Measurements from ENCODE around the gene NKPD1. TPM values are rescaled to one million over a fixed set of nuclear protein-coding genes. Genes with fewer than 3 reads are reported as not detected.

The NKPD1 gene
- total RNA-seq, 1 donor from 2014 or later, result 0.67 TPM

GRCh38 chr19:45118106-45118505, 42.7 kb downstream of the NKPD1 start:
- Mint-ChIP-seq H3K4me3 (ENCODE audit: unreplicated experiment) (no peak overlapping the region), H3K36me3 (ENCODE audit: low read depth, unreplicated experiment) (peaks cover 10% of the 10 kb centered on the region), H3K9me3 (ENCODE audit: unreplicated experiment) (no peaks in the 10 kb centered on the region), H3K27me3 (ENCODE audit: unreplicated experiment) (peaks cover 10% of the 10 kb centered on the region), H3K4me1 (ENCODE audit: unreplicated experiment) (peaks cover 16% of the 10 kb centered on the region), H3K27ac (ENCODE audit: unreplicated experiment) (no peak overlapping the region)
- no peak for TF ChIP-seq CTCF (IDR thresholded peaks at IDR 0.05; ENCODE audit: unreplicated experiment)
- DNase-seq (ENCODE audit: low spot score), result no peak

- Mint-ChIP-seq H3K9me3 (ENCODE audit: unreplicated experiment) (no peaks in the 10 kb centered on the region), H3K36me3 (ENCODE audit: low read depth, unreplicated experiment) (peaks cover 10% of the 10 kb centered on the region), H3K27ac (ENCODE audit: unreplicated experiment) (no peak overlapping the region), H3K27me3 (ENCODE audit: unreplicated experiment) (peaks cover 10% of the 10 kb centered on the region), H3K4me3 (ENCODE audit: unreplicated experiment) (no peak overlapping the region), H3K4me1 (ENCODE audit: unreplicated experiment) (peaks cover 16% of the 10 kb centered on the region)
- TF ChIP-seq CTCF (IDR thresholded peaks at IDR 0.05; ENCODE audit: unreplicated experiment), result no peak
- no peak for DNase-seq (ENCODE audit: low spot score)
Measured at GRCh38 chr19:45117671-45118070, 43.1 kb downstream of the NKPD1 start.

GRCh38 chr19:45117167-45117594, 43.6 kb downstream of the NKPD1 start:
- Mint-ChIP-seq H3K36me3 (ENCODE audit: low read depth, unreplicated experiment) (peaks cover 10% of the 10 kb centered on the region), H3K27ac (ENCODE audit: unreplicated experiment) (no peak overlapping the region), H3K4me1 (ENCODE audit: unreplicated experiment) (peaks cover 16% of the 10 kb centered on the region), H3K9me3 (ENCODE audit: unreplicated experiment) (no peaks in the 10 kb centered on the region), H3K4me3 (ENCODE audit: unreplicated experiment) (no peak overlapping the region), H3K27me3 (ENCODE audit: unreplicated experiment) (peaks cover 10% of the 10 kb centered on the region)
- DNase-seq (ENCODE audit: low spot score), result no peak
- TF ChIP-seq CTCF (IDR thresholded peaks at IDR 0.05; ENCODE audit: unreplicated experiment), result no peak

GRCh38 chr19:45115809-45116615, 44.8 kb downstream of the NKPD1 start:
- Mint-ChIP-seq H3K36me3 (ENCODE audit: low read depth, unreplicated experiment) (peaks cover 8% of the 10 kb centered on the region), H3K9me3 (ENCODE audit: unreplicated experiment) (no peaks in the 10 kb centered on the region), H3K4me3 (ENCODE audit: unreplicated experiment) (no peak overlapping the region), H3K27me3 (ENCODE audit: unreplicated experiment) (peaks cover 10% of the 10 kb centered on the region), H3K4me1 (ENCODE audit: unreplicated experiment) (peaks cover 6% of the 10 kb centered on the region), H3K27ac (ENCODE audit: unreplicated experiment) (no peak overlapping the region)
- TF ChIP-seq CTCF (IDR thresholded peaks at IDR 0.05; ENCODE audit: unreplicated experiment), result no peak
- no peak for DNase-seq (ENCODE audit: low spot score)

GRCh38 chr19:45114116-45114515, 46.7 kb downstream of the NKPD1 start:
- Mint-ChIP-seq H3K4me1 (ENCODE audit: unreplicated experiment) (peaks cover 2% of the 10 kb centered on the region), H3K4me3 (ENCODE audit: unreplicated experiment) (no peak overlapping the region), H3K27me3 (ENCODE audit: unreplicated experiment) (peaks cover 10% of the 10 kb centered on the region), H3K36me3 (ENCODE audit: low read depth, unreplicated experiment) (no peaks in the 10 kb centered on the region), H3K9me3 (ENCODE audit: unreplicated experiment) (no peaks in the 10 kb centered on the region), H3K27ac (ENCODE audit: unreplicated experiment) (no peak overlapping the region)
- TF ChIP-seq CTCF (IDR thresholded peaks at IDR 0.05; ENCODE audit: unreplicated experiment), result no peak
- no peak for DNase-seq (ENCODE audit: low spot score)

Data from endothelial cell (in vitro differentiated cells).